ACHN (cell line): ENCODE data around the gene HELZ2.
A peak's percentile ranks its signal among the peaks of the same experiment; 100 is the strongest.

Source experiments
- DNase-seq: peaks from one replicate; pipeline ENCODE4 v3.0.0-alpha.2; 2015
- in situ Hi-C: cut with HindIII; loops from 2 replicates; pipeline ENCODE4 v1.10.0; 2017; ENCODE audit warnings: low sequenced_read_pairs, low pct_ligation_motif_present, low pct_unique_long_range_greater_than_20kb

HELZ2 gene

GRCh38 chr20:63546256-63546955 lies 27.6 kb downstream of the HELZ2 start:
- no peak for DNase-seq
- in situ Hi-C loops: no loop called here

GRCh38 chr20:63545814-63546213 lies 28.2 kb downstream of the HELZ2 start:
- no peak for DNase-seq
- in situ Hi-C loops: no loop called here

- peak; percentile 14 for DNase-seq
- in situ Hi-C loops: no loop called here
These were observed 29.0 kb downstream of the HELZ2 start for GRCh38 chr20:63544958-63545516.

- no peak for DNase-seq
- in situ Hi-C loops: no loop called here
These were observed 29.6 kb downstream of the HELZ2 start for GRCh38 chr20:63544241-63544957.

GRCh38 chr20:63543733-63544132 lies 30.3 kb downstream of the HELZ2 start:
- in situ Hi-C loops: no loop called here
- no peak for DNase-seq

- in situ Hi-C loops: no loop called here
- no peak for DNase-seq
These were observed 30.9 kb downstream of the HELZ2 start for GRCh38 chr20:63543131-63543530.

- DNase-seq: no peak
- in situ Hi-C loops: no loop called here
These were observed 31.3 kb downstream of the HELZ2 start for GRCh38 chr20:63542696-63543095.

- DNase-seq: no peak
- in situ Hi-C loops: no loop called here
These were observed 31.9 kb downstream of the HELZ2 start for GRCh38 chr20:63542031-63542559.

- no peak for DNase-seq
- in situ Hi-C loops: no loop called here
These were observed 32.7 kb downstream of the HELZ2 start for GRCh38 chr20:63541371-63541770.

GRCh38 chr20:63540417-63541186 lies 33.4 kb downstream of the HELZ2 start:
- no peak for DNase-seq
- in situ Hi-C loops: no loop called here

GRCh38 chr20:63539441-63540370 lies 34.3 kb downstream of the HELZ2 start:
- in situ Hi-C loops: no loop called here
- no peak for DNase-seq

GRCh38 chr20:63539092-63539430 lies 35.0 kb downstream of the HELZ2 start:
- no peak for DNase-seq
- in situ Hi-C loops: no loop called here

- in situ Hi-C loops: no loop called here
- DNase-seq: peak; percentile 63
These were observed 35.6 kb downstream of the HELZ2 start for GRCh38 chr20:63538204-63539091.

- in situ Hi-C loops: no loop called here
- DNase-seq: peak; percentile 96
These were observed 36.4 kb downstream of the HELZ2 start for GRCh38 chr20:63537525-63538203.

GRCh38 chr20:63536997-63537524 lies 37.0 kb downstream of the HELZ2 start, which contains the start of gene PTK6:
Gene PTK6 (minus strand): TSS chr20:63537376. CDS start chr20:63537314, 62 bp downstream.
- in situ Hi-C loops: no loop called here
- DNase-seq: no peak

- DNase-seq: peak; percentile 49
- in situ Hi-C loops: no loop called here
These were observed 37.6 kb downstream of the HELZ2 start for GRCh38 chr20:63536241-63536977.
